Measurements from ENCODE around the gene MAP1LC3C. TPM values are rescaled to one million over a fixed set of nuclear protein-coding genes. Genes with fewer than 3 reads are reported as not detected.

The MAP1LC3C gene
- total RNA-seq = 0.87 and 1.3 TPM in 2 replicates

DNA sequence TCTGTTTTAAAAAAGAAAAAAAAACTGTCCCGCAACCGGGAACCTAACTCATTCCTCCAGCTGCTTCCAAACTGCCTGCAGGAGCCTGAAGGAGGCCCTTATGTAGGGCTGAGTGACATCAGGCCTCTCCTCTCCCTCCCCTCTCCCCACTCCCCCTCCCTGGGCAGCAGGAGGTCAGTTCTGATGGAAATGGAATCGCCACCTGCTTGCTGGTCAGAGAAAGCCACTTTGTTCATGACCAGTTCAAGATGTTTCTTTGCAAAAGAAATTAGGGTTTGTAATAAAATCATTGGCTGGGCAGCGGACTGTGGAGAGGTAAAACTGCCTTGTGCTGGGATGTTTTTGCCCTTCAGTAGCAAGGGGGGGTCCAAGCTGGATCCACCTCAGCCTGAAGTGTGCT is at the start of gene MAP1LC3C:
Gene MAP1LC3C, minus strand, starts transcription at position 73 of the 400 bp plus-strand sequence. CDS start 90 bp downstream, outside the sequence.

DNA sequence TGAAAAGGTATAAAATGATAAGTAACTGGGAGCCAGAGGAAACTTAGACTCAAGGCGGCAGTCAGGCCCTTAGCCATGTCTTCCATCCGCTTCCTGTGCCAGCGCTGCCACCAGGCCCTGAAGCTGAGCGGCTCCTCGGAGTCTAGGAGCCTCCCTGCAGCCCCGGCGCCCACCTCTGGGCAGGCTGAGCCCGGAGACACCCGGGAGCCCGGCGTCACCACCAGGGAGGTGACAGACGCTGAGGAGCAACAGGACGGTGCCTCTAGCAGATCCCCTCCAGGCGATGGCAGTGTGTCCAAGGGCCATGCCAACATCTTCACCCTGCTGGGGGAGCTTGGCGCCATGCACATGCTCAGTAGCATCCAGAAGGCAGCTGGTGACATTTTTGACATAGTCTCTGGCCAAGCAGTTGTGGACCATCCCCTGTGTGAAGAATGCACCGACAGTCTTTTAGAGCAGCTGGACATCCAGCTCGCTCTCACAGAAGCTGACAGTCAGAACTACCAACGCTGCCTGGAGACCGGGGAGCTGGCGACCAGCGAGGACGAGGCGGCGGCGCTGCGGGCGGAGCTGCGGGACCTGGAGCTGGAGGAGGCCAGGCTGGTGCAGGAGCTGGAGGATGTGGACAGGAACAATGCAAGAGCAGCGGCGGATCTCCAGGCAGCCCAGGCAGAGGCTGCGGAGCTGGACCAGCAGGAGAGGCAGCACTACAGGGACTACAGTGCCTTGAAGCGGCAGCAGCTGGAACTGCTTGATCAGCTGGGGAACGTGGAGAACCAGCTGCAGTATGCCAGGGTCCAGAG is 41.0 kb downstream of the MAP1LC3C start, which contains the start of gene BECN2:
Gene BECN2, plus strand, starts transcription at position 76 of the 803 bp plus-strand sequence. Its CDS starts 0 bp downstream, at position 76.

Other genes starting within 250 kb of the MAP1LC3C start
- gene EXO1, start 150.9 kb downstream of the MAP1LC3C start, total RNA-seq = 2.0 and 14.7 TPM in 2 replicates
- not detected in 2 replicates for gene BECN2, start 41.3 kb downstream of the MAP1LC3C start, total RNA-seq